ENCODE measurements around the gene LEMD2. TPM values are rescaled to one million over a fixed set of nuclear protein-coding genes. Genes with fewer than 3 reads are reported as not detected.

LEMD2 gene
- total RNA-seq, 1 donor from 2014 or later, result 37.7 TPM

DNA sequence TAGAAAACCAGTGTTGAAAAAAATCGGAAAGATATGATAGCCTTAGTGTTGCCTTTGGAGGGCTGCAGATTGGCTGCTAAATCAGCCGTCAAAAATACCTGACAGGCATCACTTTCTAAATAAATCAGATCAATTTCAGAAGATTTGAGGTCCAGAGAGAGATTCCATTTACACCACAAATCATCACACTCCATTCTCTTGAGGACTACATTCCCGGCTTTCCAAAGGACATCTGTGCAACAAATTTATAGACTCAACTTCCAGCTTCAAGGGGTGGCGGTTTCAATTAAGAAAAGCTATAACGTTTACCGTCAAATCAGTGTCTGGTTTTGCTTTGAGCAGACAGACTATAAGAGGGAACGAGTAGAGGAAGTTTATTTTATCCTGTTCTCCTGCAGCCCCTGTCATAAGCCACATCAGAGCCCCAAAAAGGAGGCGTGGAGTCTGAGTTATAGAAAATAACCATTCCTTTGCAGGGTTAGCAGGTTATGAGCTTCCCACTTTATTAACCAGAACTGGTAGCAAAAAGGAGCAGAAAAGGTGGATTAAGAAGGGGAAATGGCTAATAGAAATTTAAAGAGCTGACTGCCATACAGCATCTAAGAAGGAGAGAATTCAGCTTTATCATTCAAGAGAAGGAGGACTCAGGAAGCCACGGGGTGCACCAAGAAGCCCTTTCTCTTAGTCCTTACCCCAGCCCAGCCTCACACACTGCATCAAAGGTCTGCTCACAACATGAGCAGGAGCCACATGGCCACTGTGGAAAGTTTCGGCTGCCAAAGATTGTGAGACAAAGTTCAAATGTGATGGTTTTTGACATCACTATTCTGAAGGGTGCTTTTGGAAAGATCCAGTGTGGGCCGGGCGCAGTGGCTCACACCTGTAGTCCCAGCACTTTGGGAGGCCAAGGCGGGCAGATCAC is 64.6 kb downstream of the LEMD2 start:
- no peak for DNase-seq (ENCODE audit: low spot score)

DNA sequence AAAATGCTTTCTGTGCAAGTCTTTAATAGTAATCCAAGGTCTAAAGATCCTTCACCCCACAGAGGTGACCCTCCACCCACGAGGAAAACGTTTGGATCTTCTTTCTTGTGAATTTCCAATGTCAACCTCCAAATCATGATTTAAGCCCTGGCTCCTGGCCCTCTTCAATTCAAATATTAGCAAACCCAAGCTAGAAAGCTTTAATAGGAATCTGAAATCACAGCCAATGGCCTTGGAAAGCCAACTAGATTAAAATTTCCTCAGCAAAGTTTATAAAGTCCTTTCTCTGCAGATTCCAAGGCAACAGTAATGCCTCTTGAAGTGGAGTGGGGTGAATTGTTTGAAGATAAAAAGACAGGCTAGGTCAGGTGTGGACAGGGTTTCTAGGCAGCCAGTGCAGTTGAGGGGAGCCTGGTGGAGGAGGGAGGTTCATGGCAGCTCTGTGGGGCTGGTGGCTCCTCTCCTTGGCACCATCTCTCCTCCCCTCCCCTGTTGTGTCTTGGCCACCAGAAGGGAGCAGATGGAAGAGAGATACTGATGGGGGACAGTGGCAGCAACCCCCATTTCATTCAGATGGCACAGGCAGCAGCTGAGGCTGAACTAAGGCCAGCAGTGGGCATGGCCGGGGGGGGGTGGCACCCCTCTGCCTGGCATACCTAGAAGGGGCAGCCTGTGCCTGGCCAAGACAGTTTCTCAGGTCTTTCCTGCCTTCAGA is 65.4 kb downstream of the LEMD2 start:
- no peak for DNase-seq (ENCODE audit: low spot score)

DNA sequence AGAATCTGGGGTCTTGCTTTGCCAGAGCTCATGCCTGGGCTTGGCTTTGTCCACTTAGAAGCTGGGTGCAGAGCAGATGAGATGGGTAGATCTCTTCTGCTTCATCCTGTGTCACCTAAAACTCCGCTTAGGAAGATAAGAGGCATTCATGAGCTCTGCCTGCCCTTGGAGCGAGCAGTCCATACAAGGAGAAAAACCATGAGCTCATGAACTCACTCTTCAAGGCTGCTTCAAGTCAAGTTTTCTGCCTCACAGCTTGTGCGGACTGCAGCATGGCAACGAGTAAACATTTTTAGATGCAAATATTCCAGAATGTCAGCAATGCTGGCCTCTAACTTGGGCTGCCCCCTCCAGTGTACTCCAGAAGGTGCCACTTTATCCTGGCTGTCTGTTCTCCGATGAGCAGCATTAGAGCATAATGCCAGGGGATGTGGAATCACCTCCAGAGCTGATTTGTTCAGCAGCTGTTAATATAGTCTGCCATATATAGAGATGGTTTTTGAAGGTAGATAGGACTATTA is 66.8 kb downstream of the LEMD2 start:
- no peak for DNase-seq (ENCODE audit: low spot score)

DNA sequence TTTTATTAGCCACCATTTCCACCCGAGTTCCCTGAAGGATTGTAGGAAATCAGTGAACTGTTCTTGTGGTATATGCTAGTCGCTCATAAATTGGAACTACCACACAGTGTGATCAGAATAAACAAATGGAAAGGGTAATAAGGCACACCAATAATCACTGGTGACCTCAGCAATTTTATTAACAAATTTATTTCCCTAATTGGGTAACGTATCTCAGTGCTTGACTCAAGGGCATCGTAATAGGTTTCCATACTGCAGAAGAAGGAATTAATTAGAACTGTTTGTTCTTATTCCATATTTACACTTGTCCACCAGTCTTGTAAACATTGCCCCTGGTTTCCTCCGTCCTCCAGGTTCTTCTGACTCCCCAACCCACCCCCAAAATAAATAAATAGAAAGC is 67.4 kb downstream of the LEMD2 start:
- DNase-seq (ENCODE audit: low spot score), result no peak

Other genes starting within 250 kb of the LEMD2 start
- 15.2 TPM for gene BAK1, start 208.9 kb downstream of the LEMD2 start, total RNA-seq
- gene ITPR3, start 167.8 kb downstream of the LEMD2 start, total RNA-seq, result 18.5 TPM
- 47.0 TPM for gene UQCC2, start 77.4 kb downstream of the LEMD2 start, total RNA-seq
- 0.13 TPM for gene IP6K3, start 42.2 kb downstream of the LEMD2 start, total RNA-seq
- gene MLN, start 14.9 kb upstream of the LEMD2 start, total RNA-seq, result not detected

Measured in mesenteric fat pad (tissue), 1 donor.